ENCODE data around the gene GPX3. TPM values are rescaled to one million over a fixed set of nuclear protein-coding genes. Genes with fewer than 3 reads are reported as not detected.

Gene GPX3
- total RNA-seq, 3 donors from 2014 or later: 44.6 to 460 (median 147) TPM

GRCh38 chr5:151006704-151007334 lies 13.6 kb upstream of the GPX3 start:
- peaks cover 11% of the 10 kb centered on the region for H3K4me1 ChIP-seq (ENCODE audit: low read depth)
- TF ChIP-seq CTCF (IDR thresholded peaks at IDR 0.05): no peak
- ATAC-seq (peak; percentile 35), DNase-seq (peak in 1 of 3 donors; percentile 40)
- H3K4me3 ChIP-seq: no peak overlapping the region
- H3K9me3 ChIP-seq: no peaks in the 10 kb centered on the region
- intact Hi-C loops (cut with DNase I, micrococcal nuclease): no loop called here
- no peaks in the 10 kb centered on the region for H3K36me3 ChIP-seq (ENCODE audit: low read depth)

GRCh38 chr5:151007430-151008209 lies 12.8 kb upstream of the GPX3 start:
- Histone ChIP-seq H3K36me3 (ENCODE audit: low read depth) (no peaks in the 10 kb centered on the region), H3K4me3 (no peak overlapping the region), H3K4me1 (ENCODE audit: low read depth) (peaks cover 11% of the 10 kb centered on the region), H3K9me3 (no peaks in the 10 kb centered on the region)
- DNase-seq (no peak), ATAC-seq (no peak)
- intact Hi-C loops (cut with DNase I, micrococcal nuclease): no loop called here
- TF ChIP-seq CTCF (IDR thresholded peaks at IDR 0.05): no peak

- TF ChIP-seq CTCF (IDR thresholded peaks at IDR 0.05): no peak
- Histone ChIP-seq H3K36me3 (ENCODE audit: low read depth) (no peaks in the 10 kb centered on the region), H3K4me1 (ENCODE audit: low read depth) (peaks cover 11% of the 10 kb centered on the region), H3K4me3 (no peak overlapping the region), H3K9me3 (no peaks in the 10 kb centered on the region)
- intact Hi-C loops (cut with DNase I, micrococcal nuclease): no loop called here
- ATAC-seq: no peak
- DNase-seq: no peak
These were observed 12.2 kb upstream of the GPX3 start for GRCh38 chr5:151008210-151008491.

GRCh38 chr5:151008906-151009305 lies 11.5 kb upstream of the GPX3 start:
- TF ChIP-seq CTCF (IDR thresholded peaks at IDR 0.05): no peak
- Histone ChIP-seq H3K4me3 (no peak overlapping the region), H3K36me3 (ENCODE audit: low read depth) (no peaks in the 10 kb centered on the region), H3K9me3 (no peaks in the 10 kb centered on the region), H3K4me1 (ENCODE audit: low read depth) (peaks cover 11% of the 10 kb centered on the region)
- no peak for ATAC-seq
- intact Hi-C loops (cut with DNase I, micrococcal nuclease): no loop called here
- DNase-seq: no peak

GRCh38 chr5:151012862-151013261 lies 7.5 kb upstream of the GPX3 start:
- no peaks in the 10 kb centered on the region for H3K9me3 ChIP-seq
- H3K4me3 ChIP-seq: no peak overlapping the region
- DNase-seq (no peak), ATAC-seq (no peak)
- no peaks in the 10 kb centered on the region for H3K4me1 ChIP-seq (ENCODE audit: low read depth)
- intact Hi-C loops (cut with DNase I, micrococcal nuclease): no loop called here
- H3K36me3 ChIP-seq (ENCODE audit: low read depth): no peaks in the 10 kb centered on the region
- TF ChIP-seq CTCF (IDR thresholded peaks at IDR 0.05): no peak
